ENCODE data around the gene TMEM132D. TPM values are rescaled to one million over a fixed set of nuclear protein-coding genes. Genes with fewer than 3 reads are reported as not detected.

The TMEM132D gene
- total and polyA plus RNA-seq, 2 of the 4 experiments (the other 2 are of a cell fraction) = not detected

DNA sequence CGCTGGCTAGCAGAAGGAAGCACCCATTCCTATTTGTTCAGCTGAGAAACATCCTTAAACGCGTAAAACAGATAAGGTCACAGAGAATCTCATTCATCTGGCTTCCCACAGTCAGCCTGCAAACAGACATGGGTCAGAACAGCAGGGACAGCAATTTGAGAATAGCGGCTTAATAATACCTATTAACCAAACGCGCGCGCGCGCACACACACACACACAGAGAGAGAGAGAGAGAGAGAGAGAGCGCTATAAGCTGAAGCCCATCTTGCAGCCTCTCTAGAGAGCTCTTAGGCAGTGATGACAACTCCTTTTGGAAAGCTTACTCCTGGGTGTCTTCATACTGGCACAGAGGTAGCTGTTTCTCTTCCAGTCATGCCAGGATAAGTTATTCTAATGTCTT is 26.4 kb downstream of the TMEM132D start:
- Histone ChIP-seq H3K27me3 (ENCODE audit: control insufficient read depth, insufficient read depth, low read length) (no peaks in the 10 kb centered on the region), H3K9me1 (ENCODE audit: insufficient read depth, low read length) (no peaks in the 10 kb centered on the region), H3K79me1 (ENCODE audit: low read depth in 1 of 2, low read length in 2 of 2) (no peaks in the 10 kb centered on the region), H3K9ac (ENCODE audit: low read depth, low read length) (no peak overlapping the region), H4K5ac (ENCODE audit: low read depth, low read length) (no peak overlapping the region), H2BK15ac (ENCODE audit: low read depth, low read length) (no peak overlapping the region), H3K23ac (ENCODE audit: low read depth, low read length) (no peak overlapping the region), H4K91ac (ENCODE audit: insufficient read depth, low read depth, low read length) (no peak overlapping the region), H2BK20ac (ENCODE audit: low read depth, low read length) (no peak overlapping the region), H3K27ac (ENCODE audit: insufficient read depth, low read length) (no peak overlapping the region), H4K8ac (ENCODE audit: low read depth in 2 of 2, low read length in 2 of 2) (no peak overlapping the region), H3K4me3 (ENCODE audit: insufficient read depth, low read depth, low read length) (no peak overlapping the region), H3K56ac (ENCODE audit: extremely low read depth, insufficient read depth, low read length) (no peak overlapping the region), H2BK120ac (ENCODE audit: low read depth, low read length) (no peak overlapping the region), H3K4ac (ENCODE audit: low read depth, low read length) (no peak overlapping the region), H3K9me3 (ENCODE audit: control insufficient read depth, insufficient read depth, low read length) (peaks cover 12% of the 10 kb centered on the region), H2BK5ac (ENCODE audit: low read depth, low read length, poor library complexity, severe bottlenecking) (no peak overlapping the region), H3K18ac (ENCODE audit: low read depth, low read length) (no peak overlapping the region), H2AK9ac (replicated peaks; ENCODE audit: low read depth, low read length, poor library complexity) (no peak overlapping the region), H2AK5ac (ENCODE audit: low read depth, low read length) (no peak overlapping the region), H3K4me2 (ENCODE audit: low read depth, low read length) (no peak overlapping the region), H3K36me3 (ENCODE audit: control insufficient read depth, insufficient read depth, low read length) (no peaks in the 10 kb centered on the region), H4K20me1 (ENCODE audit: insufficient read depth, low read length) (no peaks in the 10 kb centered on the region), H3K4me1 (ENCODE audit: control insufficient read depth, insufficient read depth, low read length) (no peaks in the 10 kb centered on the region), H2AFZ (replicated peaks; ENCODE audit: low read length, poor library complexity) (no peak overlapping the region), H3K14ac (replicated peaks; ENCODE audit: low read depth, low read length) (no peak overlapping the region)
- dilution Hi-C loops (cut with HindIII; ENCODE audit: low sequenced_read_pairs, unreplicated experiment) = no loop called here
- CTCF ChIA-PET = no interaction called here
- no CpG with 5 or more reads among the region's 11 CpGs for WGBS, 2 experiments (ENCODE audit: extremely low coverage in 2 of 2, insufficient read length in 1 of 2)
- ATAC-seq (ENCODE audit: low read depth) (no peak), DNase-seq (no peak)
- intact Hi-C loops (cut with micrococcal nuclease) = no loop called here
- in situ Hi-C loops (cut with MboI; ENCODE audit: low sequenced_read_pairs) = no loop called here
- no TSS peak for BruUV-seq (replicated peaks)
- no peak for TF ChIP-seq FOS (IDR thresholded peaks at IDR 0.05; ENCODE audit: low read depth, low read length)
- no peak for TF ChIP-seq SMC3 (IDR thresholded peaks at IDR 0.05; ENCODE audit: low read depth, low read length)
- no peak for TF ChIP-seq MAFK (IDR thresholded peaks at IDR 0.05; ENCODE audit: low read depth, low read length)
- TF ChIP-seq CHD1 (IDR thresholded peaks at IDR 0.05; ENCODE audit: low read depth, low read length) = no peak
- no peak for TF ChIP-seq RCOR1 (IDR thresholded peaks at IDR 0.05; ENCODE audit: insufficient replicate concordance, low read length)
- no peak for TF ChIP-seq CEBPB (IDR thresholded peaks at IDR 0.05; ENCODE audit: low read depth, low read length)
- TF ChIP-seq, protein P1, sequence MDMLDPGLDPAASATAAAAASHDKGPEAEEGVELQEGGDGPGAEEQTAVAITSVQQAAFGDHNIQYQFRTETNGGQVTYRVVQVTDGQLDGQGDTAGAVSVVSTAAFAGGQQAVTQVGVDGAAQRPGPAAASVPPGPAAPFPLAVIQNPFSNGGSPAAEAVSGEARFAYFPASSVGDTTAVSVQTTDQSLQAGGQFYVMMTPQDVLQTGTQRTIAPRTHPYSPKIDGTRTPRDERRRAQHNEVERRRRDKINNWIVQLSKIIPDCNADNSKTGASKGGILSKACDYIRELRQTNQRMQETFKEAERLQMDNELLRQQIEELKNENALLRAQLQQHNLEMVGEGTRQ (IDR thresholded peaks at IDR 0.05; ENCODE audit: low read depth, low read length) = no peak
- no peak for TF ChIP-seq MXI1 (IDR thresholded peaks at IDR 0.05; ENCODE audit: borderline replicate concordance, low read depth, low read length)
- TF ChIP-seq NFE2L2 (IDR thresholded peaks at IDR 0.05; ENCODE audit: low read depth, low read length) = no peak
- TF ChIP-seq POLR2A (IDR thresholded peaks at IDR 0.05; ENCODE audit: low read depth, low read length) = no peak
- TF ChIP-seq MAZ (IDR thresholded peaks at IDR 0.05; ENCODE audit: borderline replicate concordance, low read depth, low read length) = no peak
- TF ChIP-seq, protein P2, sequence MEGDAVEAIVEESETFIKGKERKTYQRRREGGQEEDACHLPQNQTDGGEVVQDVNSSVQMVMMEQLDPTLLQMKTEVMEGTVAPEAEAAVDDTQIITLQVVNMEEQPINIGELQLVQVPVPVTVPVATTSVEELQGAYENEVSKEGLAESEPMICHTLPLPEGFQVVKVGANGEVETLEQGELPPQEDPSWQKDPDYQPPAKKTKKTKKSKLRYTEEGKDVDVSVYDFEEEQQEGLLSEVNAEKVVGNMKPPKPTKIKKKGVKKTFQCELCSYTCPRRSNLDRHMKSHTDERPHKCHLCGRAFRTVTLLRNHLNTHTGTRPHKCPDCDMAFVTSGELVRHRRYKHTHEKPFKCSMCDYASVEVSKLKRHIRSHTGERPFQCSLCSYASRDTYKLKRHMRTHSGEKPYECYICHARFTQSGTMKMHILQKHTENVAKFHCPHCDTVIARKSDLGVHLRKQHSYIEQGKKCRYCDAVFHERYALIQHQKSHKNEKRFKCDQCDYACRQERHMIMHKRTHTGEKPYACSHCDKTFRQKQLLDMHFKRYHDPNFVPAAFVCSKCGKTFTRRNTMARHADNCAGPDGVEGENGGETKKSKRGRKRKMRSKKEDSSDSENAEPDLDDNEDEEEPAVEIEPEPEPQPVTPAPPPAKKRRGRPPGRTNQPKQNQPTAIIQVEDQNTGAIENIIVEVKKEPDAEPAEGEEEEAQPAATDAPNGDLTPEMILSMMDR (conservative IDR thresholded peaks at IDR 0.05; ENCODE audit: low read depth, low read length) = no peak
- no peak for TF ChIP-seq RFX5 (IDR thresholded peaks at IDR 0.05; ENCODE audit: low read depth, low read length)
- POLR2A ChIA-PET (ENCODE audit: unreplicated experiment) = no interaction called here
